AG09309 (cell line): ENCODE results near the gene PDIA2.

ENCODE experiments used
- DNase-seq: peaks from one replicate; pipeline ENCODE4 v3.0.0-alpha.2; 2010; ENCODE audit warnings: low read depth
- H3K4me3 ChIP-seq: 2 replicates; pipeline ENCODE4 v1.5.1; 2011; ENCODE audit warnings: mild to moderate bottlenecking, low read depth, low read length, moderate library complexity; ENCODE audit not compliant: control insufficient read depth
- TF ChIP-seq, protein P1 (sequence below): IDR thresholded peaks from 2 replicates; pipeline ENCODE4 v1.5.1; 2011; ENCODE audit warnings: mild to moderate bottlenecking, low read depth, low read length, inconsistent platforms; ENCODE audit not compliant: insufficient read depth, control insufficient read depth; ENCODE audit errors: missing control alignments

The PDIA2 gene

DNA sequence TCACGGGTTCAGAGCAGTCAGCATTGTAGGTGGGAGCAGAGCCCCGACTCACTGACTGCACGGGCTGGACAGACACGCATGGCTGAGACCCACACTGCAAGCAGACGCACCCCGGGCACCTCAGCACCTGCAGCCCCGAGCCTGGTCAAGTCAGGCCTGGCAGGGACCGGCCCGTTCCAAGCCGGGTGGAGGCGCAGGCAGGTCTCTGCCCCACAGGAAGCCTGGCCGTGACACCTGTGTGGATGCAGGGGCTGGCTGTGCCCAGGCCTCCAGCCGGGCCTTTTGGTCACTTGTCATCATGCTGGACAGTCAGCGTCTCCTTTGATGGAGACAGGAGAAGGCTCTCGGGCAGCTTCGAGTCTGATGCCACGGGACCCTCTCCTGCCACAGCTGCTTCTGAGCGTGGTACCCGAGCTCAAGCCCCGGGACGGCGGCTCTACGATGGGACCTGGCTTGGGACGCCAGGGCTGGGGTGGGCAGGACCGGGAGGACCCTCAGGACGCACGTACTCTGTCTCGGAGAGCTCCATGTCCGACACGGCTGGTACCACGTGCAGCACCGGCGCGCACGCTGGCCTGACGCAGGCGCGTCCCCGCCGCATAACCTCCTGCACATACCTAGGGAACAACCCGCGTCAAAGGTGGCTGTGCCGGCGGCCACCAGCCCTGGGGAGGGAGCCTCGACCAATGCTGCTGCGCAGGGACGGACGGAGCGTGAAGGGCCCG, 7.9 kb downstream of the PDIA2 start:
- TF ChIP-seq, protein P1, sequence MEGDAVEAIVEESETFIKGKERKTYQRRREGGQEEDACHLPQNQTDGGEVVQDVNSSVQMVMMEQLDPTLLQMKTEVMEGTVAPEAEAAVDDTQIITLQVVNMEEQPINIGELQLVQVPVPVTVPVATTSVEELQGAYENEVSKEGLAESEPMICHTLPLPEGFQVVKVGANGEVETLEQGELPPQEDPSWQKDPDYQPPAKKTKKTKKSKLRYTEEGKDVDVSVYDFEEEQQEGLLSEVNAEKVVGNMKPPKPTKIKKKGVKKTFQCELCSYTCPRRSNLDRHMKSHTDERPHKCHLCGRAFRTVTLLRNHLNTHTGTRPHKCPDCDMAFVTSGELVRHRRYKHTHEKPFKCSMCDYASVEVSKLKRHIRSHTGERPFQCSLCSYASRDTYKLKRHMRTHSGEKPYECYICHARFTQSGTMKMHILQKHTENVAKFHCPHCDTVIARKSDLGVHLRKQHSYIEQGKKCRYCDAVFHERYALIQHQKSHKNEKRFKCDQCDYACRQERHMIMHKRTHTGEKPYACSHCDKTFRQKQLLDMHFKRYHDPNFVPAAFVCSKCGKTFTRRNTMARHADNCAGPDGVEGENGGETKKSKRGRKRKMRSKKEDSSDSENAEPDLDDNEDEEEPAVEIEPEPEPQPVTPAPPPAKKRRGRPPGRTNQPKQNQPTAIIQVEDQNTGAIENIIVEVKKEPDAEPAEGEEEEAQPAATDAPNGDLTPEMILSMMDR, result no peak
- DNase-seq, result no peak
- H3K4me3 ChIP-seq, result no peak overlapping the region

DNA sequence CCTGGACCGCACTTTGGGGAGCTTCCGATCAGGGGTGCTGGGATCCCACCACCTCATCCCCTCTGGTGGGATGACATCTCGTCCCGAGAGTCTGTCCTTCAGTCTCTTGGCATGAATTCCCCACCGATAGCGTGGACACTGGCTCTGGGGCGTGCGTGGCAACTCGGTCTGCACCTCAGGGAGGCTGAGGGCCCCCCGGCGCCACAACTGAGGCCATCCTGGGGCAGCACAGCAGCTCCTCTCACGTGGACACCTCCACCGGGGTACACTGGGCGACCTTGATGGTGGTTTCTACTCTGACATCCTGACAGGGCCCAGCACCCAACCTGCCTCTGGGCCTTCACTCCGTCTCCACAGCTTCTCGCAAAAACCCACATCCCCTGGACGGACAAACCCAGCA, 8.6 kb downstream of the PDIA2 start:
- no peak overlapping the region for H3K4me3 ChIP-seq
- DNase-seq, result no peak
- TF ChIP-seq, protein P1, result no peak

DNA sequence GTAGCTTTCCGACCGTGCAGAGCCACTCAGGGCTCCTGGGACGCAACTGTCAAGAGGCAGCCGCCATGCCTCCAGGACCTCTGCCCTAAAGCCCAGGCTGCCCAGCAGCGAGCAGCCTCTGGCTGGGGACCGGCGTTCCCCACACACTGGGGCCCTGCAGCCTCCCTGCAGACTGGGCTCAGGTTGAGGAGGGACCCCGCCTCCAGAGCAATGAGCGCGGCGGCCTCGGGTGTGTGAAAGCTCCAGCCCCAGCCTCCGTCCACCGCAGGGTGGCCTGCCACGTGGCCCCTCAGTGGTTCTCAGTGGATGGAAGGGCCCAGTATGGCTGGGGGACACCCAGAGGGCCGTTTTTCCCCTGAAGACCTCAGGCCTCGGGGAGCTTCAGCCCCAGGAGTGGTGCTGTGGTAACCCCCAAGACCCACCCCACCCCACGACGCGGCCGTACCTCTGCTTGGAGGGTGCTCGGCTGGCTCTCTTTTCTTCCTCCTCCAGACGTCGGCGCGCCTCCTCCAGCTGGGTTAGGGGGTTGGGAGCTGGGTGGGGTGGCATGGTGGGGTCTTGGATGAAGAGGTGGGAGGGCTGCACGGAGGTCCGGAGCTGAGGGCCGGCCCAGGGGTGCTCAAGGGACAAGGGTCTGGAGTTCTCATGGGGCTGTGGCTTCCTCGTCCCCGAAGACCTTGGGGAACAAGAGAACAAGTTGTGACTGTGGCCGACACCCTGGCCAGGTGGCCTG, 10.2 kb downstream of the PDIA2 start:
- no peak overlapping the region for H3K4me3 ChIP-seq
- TF ChIP-seq, protein P1, result no peak
- DNase-seq, result no peak

DNA sequence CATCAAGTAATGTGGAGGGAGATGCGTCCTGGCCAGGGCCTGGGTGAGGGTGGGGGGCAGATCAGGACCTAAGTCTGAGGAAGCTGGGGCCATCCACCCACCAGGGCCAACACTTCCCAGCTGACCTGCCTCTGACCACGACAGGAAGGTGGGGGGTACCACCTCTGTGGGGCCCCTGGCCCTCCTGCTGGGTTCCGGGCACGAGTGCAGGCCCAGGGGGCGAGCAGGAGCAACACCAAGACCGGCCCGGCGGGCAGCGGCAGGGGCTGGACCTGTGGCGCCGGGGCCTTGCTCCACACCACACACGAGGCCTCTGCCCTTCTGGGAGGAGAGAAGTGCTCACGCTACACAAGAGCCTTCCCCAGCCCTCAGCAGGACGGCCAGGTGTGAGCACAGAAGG, 13.3 kb downstream of the PDIA2 start:
- DNase-seq, result no peak
- H3K4me3 ChIP-seq, result no peak overlapping the region
- TF ChIP-seq, protein P1, result no peak

DNA sequence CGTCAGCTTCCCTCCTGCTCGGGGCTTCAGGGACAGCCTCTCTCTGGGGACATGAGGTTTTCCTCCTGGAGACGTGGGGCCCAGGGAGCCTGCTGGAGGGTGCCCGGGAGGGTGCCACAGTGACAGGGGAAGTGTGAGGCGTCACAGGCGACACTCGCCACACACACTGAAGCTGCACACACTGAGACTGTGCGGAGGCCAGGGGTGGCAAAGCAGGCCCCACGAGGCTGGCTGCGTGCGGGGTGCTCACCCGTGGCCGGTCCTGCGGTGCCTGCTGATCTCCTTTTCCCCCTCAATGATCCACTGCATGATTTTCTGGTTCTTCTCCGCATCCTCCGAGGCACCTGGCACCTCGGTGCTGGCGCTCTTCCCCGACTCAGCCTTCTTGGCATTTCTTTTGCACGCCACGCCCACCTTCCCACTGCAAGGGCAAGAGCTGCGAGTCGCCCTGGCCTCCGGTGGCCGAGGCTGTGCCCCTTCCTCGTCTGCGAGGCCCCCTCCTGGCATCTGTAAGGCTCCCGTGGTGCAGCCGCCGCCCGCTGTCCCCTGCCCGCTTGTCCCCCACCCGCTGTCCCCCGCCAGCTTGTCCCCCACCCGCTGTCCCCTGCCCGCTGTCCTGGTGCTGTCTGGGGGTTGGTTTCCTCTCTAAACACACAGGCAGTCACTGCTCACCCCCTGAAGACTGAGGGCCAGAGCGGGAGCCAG, 14.0 kb downstream of the PDIA2 start:
- DNase-seq, result no peak
- TF ChIP-seq, protein P1, result no peak
- H3K4me3 ChIP-seq, result no peak overlapping the region

DNA sequence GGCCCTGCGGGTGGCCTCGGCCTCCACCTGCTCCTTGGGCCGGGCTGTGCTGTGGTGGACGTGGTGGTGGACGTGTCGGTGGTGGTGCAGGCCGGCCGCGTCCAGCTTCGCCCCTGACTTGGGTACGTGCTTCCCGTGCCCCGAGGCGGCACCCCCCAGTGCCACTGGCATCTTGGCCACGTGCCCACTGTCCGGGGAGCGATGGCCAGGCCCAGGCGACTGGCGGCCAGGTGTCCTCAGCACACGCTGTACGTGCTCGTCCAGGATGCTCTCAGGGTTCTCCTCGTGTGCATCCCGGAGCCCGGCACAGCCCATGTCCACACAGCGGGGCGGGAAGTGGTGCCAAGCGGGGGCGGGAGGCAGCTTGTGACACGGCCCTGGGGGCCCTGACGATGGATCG, 14.9 kb downstream of the PDIA2 start:
- H3K4me3 ChIP-seq, result no peak overlapping the region
- no peak for DNase-seq
- TF ChIP-seq, protein P1, result no peak
